GM18909 (cell line): ENCODE measurements around the gene TYROBP.
"Not testable (repeated sequence)": the region's sequence is repeated elsewhere in the genome, so short reads cannot be mapped to it uniquely, and the experiment has no call there.

Experiments
- ATAC-seq: cut with Tn5 transposase; IDR thresholded peaks from one replicate; pipeline ENCODE4 v1.9.1; 2021; ENCODE audit warnings: mild to moderate bottlenecking; ENCODE audit not compliant: unreplicated experiment, poor library complexity

The TYROBP gene

DNA sequence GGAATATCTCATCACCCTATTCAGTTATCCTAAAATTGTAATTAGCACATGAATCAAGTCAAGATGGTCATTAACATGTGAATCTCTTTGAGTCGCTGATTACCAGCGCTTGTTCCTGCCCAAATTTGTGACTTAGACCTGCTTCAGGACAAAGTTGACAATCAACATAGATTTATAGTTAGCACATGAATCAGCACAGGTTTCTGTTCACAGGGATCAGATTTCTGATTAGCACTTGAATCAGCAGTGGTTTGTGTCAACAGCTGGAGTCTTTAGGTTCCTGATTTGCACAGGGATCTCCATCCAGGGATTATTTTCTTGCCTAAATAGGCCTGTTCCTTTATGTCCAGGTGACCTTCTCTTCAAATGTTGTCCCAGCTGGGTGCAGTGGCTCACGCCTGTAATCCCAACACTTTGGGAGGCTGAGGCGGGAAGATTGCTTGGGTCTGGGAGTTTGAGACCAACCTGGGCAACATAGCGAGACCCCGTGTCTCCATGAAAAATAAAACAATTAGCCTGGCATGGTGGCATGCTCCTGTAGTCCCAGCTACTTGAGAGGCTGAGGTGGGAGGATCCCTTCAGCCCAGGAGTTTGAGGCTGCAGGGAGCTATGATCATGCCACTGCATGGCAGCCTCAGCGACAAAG is 24.3 kb upstream of the TYROBP start:
- no peak for ATAC-seq

DNA sequence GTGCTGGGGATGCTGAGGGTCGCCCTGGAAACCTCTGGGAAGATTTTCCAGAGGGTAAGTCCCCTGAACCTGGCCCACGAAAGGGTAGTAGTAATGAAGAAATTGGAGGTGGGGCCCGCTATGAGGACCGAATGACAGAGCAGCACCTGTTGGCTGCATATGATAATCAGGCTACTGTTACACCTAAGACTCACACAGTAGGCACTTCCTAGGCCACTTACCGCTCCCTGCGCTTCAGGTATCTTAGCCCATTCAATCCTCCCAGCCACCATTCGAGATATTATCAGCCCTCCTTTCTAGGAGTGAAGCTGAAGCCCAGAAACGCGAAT is 23.7 kb upstream of the TYROBP start:
- ATAC-seq: no peak

DNA sequence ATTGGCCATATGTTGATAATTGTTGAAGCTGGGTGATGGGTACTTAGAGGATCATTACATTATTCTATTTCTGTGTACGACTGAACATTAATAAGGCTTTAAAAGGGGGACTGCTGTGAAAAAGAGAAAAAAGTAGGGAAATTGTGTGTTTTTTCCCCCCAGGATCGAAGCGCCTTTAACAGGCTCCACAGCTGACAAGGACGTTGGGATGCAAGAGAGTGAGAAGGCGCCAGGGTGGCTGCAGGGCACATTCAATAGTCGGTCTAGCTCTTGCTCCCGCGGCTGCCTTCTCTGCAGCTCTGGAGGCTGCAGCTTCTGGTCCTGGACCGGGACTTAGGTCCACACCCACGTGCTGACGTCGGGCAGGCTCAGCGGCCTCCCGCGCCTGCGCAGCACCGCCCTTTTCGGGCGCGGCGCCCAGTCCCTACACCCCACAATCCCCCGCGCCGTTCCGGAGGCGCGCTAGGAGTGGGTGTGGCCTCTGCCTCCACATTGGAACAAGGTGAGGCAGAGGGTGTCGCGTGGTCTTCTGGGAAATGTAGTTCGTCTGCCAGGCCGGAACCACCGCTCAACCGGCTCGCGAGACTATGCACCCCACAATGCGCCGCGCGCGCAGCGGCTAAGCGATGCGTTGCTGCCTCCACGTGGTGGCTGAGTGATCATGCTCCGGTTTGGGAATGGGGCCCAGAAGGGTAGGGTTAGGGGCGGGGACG is 23.2 kb upstream of the TYROBP start:
- ATAC-seq: peak; percentile 95

DNA sequence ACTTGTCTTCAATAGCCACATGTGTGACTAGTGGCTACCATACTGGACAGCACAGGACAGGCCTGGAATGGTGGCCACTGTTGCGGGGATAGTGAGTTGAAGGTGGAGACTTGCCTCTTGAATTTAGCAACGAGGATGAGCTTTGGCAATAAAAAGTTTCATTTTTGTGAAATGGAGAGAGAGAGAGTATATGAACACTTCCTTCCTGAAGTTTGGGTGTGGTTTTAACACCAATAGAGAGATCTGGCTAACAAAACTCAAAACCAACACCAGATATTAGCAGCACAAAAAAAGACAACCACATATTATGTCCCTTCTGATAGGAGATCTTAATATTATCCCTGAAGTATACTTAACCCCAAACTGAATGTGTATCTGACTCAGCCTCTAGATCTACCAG is 21.8 kb upstream of the TYROBP start:
- no peak for ATAC-seq

DNA sequence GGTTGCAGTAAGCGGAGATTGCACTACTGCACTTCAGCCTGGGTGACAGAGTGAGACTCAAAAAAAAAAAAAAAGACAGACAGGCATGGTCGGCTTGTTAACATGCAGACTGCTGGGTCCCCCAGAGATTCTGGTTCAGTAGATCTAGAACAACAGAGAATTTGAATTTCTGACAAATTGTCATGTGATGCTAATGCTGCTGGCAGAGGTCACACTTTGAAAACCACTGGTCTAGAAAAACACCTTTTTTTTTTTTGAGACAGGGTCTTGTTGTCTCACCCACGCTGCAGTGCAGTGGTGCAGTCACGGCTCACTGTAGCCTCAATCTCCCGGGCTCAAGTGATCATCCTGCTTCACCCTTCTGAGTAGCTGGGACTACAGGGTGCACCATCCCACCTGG is 20.4 kb upstream of the TYROBP start:
- no peak for ATAC-seq

DNA sequence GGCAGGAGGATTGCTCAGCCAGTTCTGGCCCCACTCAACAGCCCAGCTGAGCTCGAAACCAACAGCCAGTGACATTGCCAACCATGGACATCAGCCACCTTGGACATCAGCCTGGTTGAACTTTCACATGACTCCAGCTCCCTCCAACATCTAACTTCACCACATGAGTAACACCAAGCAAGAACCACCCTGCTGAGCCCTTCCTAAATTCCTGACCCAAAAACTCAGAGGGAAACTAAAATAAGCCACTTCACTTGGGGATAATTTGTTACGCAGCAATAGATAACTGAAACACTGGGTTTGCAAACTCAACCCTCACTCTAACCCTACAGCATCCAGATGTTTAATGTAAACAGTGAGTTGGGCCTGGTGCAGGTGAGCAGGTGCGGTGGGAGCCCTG is 17.4 kb upstream of the TYROBP start:
- ATAC-seq: no peak

DNA sequence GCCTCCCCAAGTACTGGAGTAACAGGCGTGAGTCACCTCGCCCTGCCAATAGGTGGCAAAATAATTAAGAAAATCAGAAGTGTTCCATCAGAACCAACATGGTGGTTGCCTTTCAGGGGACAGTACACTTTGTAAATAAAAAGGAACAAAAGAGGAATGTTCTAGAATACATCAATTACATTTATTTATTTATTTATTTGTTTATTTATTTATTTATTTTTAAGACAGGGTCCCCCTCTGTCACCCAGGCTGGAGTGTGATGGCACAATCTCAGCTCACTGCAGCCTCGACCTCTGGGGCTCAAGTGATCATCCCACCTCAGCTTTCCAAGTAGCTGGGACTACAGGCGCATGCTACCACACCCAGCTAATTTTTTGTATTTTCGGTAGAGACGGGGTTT is 12.9 kb upstream of the TYROBP start:
- no peak for ATAC-seq

DNA sequence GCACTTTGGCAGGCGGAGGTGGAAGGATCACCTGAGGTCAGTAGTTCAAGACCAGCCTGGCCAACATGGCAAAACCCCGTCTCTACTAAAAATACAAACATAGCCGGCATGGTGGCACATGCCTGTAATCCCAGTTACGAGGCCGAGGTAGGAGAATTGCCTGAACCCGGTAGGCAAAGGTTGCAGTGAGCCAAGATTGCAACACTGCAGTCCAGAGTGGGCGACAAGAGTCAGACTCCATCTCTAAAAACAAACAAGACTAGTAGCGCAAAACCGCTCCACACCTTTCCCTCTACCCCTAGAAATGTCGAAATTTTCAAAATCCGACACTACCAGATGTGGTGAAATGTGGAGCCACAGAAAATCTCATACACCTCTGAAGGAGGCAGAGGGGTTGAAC is 11.2 kb upstream of the TYROBP start:
- ATAC-seq: no peak

DNA sequence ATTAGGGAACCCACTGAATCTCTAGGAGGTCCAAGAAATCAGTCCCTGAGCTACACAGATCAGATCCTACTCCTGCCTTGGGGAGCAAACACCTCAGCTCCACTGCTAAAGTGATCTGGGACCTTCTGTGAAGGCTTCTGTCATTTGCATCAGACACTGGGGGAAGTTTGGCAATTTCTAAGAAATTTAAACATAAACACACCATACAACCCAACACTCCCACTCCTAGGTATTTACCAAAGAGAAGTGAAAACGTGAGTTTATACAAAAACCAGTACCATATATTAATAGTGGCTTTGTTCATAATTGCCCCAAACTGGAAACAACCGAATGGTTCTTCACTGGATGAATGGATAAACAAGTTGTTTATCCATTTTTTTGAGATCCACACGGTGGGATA is 7.3 kb upstream of the TYROBP start:
- no peak for ATAC-seq

DNA sequence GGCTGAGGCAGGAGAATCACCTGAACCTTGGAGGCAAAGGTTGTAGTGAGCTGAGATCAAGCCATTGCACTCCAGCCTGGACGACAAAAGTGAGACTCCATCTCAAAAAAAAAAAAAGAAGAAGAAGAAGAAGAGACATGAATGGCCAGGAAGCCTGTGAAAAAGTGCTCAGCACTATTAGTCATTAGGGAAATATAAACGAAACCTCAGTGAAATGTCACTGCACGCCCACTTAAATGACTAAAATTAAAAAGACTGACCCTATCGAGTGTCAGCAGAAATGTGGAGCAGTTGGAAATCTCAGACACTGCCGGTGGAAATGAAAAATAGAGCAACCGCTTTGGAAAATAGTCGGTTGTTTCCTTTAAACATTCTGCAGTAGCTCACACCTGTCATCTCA is 5.5 kb upstream of the TYROBP start:
- ATAC-seq: no peak

DNA sequence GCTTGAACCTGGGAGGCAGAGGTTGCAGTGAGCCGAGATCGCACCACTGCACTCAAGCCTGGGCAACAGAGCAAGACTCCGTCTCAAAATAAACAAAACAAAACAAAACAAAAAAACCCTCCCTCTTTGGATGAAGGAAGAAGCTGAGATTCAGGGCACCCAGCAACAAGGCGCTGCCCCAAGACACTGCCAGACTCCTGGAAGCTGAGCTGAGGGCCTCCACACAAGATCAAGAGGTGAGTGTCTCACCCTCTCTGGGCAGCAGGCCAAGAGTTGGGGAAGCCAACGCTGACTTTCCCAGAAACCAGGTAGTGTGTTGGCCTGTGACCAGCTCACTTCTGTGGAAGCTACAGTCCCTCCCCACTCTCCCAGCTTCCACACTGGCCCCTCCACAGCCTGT is 3.7 kb upstream of the TYROBP start:
- ATAC-seq: no peak

DNA sequence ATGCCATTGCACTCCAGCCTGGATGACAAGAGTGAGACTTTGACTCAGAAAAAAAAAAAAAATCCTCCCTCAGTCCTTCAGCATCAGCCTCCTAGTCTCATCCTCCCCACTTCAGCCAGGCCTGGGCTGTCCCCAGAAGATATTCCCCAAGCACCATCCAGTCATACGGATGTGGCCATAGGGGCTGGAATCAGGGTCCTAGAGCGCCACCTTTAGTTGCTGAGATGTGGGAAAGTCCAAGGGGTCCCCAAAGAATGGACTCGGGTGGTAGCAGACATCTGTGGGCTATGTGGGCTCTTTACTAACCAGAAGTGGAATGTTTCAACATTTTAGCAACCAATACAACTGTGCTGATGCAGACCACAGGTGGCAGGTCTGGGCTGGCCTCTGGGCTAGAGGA is 3.1 kb upstream of the TYROBP start:
- ATAC-seq: no peak

DNA sequence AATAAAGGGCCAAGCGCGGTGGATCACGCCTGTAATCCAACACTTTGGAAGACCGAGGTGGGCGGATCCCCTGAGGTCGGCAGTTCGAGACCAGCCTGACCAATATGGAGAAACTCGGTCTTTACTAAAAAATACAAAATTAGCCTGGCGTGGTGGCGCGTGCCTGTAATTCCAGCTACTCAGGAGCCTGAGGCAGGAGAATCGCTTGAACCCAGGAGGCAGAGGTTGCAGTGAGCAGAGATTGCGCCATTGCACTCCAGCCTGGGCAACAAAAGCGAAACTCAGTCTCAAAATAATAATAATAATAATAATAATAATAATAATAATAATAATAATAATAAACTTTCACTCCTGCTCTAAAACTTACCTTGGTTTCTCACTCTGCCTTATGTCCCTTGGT is 2.3 kb upstream of the TYROBP start:
- not testable (repeated sequence) for ATAC-seq

DNA sequence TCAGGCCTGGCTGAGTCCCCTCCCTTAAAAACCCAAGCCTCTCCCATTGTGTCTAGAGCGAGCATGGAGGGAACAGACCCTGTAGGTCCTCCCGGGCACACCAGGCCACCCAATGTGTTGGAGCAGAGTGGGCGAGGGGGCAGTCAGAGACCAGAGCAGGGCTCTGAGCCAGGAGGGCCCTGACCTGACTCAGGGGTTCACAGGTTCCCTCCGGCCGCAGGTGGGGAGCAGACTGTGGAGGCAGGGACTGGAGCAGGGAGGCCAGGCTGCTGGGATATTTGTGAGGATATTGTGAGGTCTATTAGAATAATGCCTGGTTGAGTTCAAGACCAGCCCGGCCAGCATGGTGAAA is 1.6 kb upstream of the TYROBP start:
- ATAC-seq: no peak

DNA sequence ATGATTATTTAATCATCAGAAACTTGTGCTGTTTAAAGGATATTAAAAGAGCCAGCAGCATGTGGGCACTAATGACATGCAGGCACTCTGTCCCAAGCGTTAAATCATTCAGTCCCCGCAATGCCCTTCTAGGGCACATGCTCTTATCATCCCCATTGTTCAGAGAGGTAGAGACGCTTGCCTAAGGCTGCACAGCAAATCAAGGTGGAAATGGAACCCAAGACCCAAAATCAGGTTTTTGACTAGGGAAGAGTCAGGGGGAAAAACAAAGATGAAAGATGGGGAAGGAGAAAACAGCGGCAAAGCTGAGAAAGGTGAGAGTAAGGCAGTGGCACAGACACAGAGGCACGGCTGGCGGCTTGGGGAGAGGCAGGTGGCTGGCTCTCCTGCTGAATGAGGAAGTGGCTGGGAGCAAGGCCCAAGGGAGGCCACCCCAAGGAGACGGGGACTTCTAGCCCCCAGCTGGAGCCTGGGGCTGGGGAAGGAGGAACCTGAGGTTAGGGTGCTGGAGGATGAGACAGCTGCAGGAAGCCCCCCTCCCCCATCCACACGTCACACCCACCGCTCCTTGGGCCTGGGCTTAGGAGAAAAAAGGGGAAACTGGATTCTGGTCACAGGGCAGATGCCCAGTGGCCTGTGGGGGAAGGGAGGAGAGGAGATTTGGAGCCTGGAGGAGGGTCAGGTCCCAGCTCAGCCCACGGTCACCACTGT is 1.0 kb upstream of the TYROBP start:
- ATAC-seq: no peak

DNA sequence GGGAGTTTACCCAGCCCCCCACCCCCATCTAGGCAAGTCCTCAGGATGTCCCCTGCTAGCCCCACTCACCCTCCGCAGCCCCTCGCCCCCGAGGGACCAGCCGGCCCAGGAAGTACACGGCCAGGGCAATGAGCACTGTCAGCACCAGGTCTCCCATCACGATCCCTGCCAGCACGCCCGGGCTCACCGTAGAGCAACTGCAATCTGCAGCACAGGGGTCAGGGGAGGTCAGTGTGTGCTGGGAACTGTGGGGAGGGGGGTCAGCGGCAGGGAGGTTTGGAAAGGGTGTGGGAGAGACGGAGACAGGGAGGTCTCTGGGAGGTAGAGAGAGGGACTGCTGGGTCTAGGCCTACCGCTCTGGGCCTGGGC is 734 bp downstream of the TYROBP start:
- no peak for ATAC-seq

DNA sequence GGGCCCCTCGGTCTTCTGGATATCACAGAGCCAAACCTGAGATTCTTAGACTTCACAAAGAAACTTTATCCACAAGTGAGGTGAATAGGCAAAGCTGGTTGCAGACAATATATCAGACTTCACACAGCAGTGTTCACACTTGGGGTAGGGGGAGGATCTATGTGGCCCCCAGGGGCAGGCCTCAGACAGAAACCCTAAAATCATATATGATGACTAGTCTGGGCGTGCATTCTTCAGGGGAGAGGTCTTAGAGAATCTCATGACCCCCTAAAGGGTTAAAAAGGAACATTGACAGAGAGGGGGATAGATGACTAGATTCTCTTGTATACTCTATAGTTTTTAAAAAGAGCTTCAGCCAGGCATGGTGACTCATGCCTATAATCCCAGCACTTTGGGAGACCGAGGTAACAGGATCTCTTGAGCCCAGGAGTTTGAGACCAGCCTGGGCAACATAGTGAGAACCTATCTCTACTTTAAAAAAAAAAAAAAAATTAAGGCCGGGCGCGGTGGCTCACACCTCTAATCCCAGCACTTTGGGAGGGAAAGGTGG is 2.8 kb downstream of the TYROBP start:
- no peak for ATAC-seq

DNA sequence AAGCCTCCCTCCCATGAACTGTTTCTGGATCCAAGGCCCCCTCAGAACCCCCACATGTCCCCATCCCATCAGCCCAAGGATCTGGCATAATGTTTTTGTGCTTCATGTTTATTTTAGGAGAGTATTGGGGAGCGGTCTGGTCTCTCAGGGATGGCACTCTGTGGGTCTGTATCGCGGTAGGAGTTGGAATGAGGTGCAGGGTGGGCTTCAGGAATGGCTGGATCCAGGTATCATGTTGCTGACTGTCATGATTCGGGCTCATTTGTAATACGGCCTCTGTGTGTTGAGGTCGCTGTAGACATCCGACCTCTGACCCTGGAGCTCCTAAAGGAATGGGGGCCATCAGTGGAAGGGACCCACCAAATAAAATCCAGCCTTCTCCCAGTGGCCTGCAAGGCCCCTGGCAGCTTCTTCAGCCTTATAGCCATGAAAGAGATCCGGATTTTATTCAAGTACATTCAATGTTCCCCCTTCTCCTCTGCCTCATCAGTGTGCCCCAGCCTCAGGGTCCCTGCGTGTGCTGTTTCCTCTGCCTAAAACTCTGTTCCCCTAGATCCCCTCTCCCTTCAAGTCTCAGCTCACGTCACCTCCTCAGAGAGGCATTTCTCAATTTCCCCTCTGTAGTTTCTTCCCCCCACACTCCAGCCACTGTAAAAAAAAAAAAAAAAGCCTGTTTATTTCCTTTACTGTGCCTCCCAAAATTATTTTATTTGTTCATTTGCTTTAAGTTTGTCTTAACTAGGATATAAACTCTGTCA is 3.6 kb downstream of the TYROBP start:
- ATAC-seq: no peak

DNA sequence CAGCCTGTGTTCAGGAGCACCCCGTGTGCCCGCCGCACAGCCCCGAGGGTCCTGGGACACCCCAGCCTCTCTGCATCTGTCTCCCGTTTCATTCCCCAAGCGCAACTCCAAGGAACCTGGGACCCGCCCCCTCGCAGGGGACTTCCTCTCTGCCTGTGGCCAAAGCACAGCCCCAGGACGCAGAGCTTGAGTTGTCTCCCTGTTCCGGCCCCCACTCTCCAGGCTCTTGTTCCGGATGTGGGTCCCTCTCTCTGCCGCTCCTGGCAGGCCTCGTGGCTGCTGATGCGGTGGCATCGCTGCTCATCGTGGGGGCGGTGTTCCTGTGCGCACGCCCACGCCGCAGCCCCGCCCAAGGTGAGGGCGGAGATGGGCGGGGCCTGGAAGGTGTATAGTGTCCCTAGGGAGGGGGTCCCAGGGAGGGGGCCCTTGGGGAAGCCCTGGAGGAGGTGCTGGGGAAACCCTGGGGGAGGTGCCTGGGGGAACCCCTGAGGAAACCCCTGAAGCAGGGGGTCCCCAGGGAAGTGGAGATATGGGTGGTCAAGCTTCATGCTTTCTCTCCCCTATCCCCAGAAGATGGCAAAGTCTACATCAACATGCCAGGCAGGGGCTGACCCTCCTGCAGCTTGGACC is 4.4 kb downstream of the TYROBP start:
- peak; percentile 52 for ATAC-seq

DNA sequence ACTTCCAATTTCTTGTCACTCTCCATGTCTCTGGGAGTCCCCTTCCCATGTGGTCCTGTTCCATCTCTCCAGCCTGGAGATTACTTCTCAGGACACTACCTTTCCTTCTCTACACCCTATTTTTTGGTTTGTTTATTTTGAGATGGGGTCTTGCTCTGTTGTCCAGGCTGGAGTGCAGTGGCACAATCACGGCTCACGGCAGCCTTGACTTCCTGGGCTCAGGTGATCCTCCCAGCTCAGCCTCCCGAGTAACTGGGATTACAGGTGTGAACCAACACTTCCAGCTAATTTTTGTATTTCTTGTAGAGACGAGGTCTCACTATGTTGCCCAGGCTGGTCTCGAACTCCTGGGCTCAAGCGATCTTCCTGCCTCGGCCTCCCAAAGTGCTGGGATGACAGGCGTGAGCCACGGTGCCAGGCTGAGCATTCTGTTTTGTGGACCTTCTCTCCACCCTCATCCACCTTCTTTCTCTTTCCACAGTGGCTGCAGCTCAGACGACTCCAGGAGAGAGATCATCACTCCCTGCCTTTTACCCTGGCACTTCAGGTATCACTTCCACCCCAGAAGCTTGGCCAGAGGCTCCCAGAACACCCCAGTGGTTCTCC is 5.1 kb downstream of the TYROBP start:
- ATAC-seq: no peak
